DMS114 treated with DMSO at 0.1 percent for 48 hours (cell line): ENCODE data around the gene WWTR1.

ENCODE experiments used
- DNase-seq: peaks from one replicate; lab custom pipeline; 2025; ENCODE audit not compliant: unreplicated experiment; lab: John Stamatoyannopoulos, UW

Gene WWTR1

GRCh38 chr3:149474250-149474817, 183.5 kb downstream of the WWTR1 start, which contains the start of gene TM4SF4:
Gene TM4SF4, plus strand, starts transcription at chr3:149474697. Its CDS starts 181 bp downstream, at chr3:149474878.
- no peak for DNase-seq

- DNase-seq, result no peak
Observed at GRCh38 chr3:149473357-149474249, 184.2 kb downstream of the WWTR1 start.

GRCh38 chr3:149472030-149472797, 185.6 kb downstream of the WWTR1 start:
- no peak for DNase-seq

GRCh38 chr3:149470381-149470780, 187.4 kb downstream of the WWTR1 start:
- DNase-seq, result no peak

GRCh38 chr3:149468504-149469212, 189.2 kb downstream of the WWTR1 start:
- no peak for DNase-seq
